CD4-positive, alpha-beta T cell (primary cell): ENCODE data around the gene NHLRC1. TPM values are rescaled to one million over a fixed set of nuclear protein-coding genes. Genes with fewer than 3 reads are reported as not detected.
A peak's percentile ranks its signal among the peaks of the same experiment; 100 is the strongest.

Experiments
- ATAC-seq: fragments of 200-7000 bp; cut with Tn5 transposase; one replicate; pipeline ENCODE4 v1.10.0; 2022; ENCODE audit warnings: mild to moderate bottlenecking; ENCODE audit not compliant: poor library complexity
- CTCF ChIA-PET: fragments of 350-600 bp; sonication (Branson Sonifier 250); formaldehyde crosslinking; loops from one replicate; lab custom pipeline; 2021; ENCODE audit warnings: antibody characterized with exemption, inconsistent platforms; lab: Charles Lee
- POLR2A ChIA-PET: fragments of 350-600 bp; sonication (Branson Sonifier 250); formaldehyde crosslinking; loops from one replicate; lab custom pipeline; 2021; ENCODE audit warnings: antibody characterized with exemption, inconsistent platforms; lab: Charles Lee
- DNase-seq, 14 experiments: peaks; one replicate each; pipeline ENCODE4 v3.0.0-alpha.2; 2013 to 2020; ENCODE audit warnings: mixed read lengths in 2 of 14
- H3K27ac ChIP-seq, 2 donors: one replicate each; pipeline versions ENCODE4 v1.5.1 to v1.7.0; 2013; ENCODE audit warnings: low read length in 2 of 2, low read depth in 1 of 2, mild to moderate bottlenecking in 1 of 2
- H3K27me3 ChIP-seq, 2 experiments: 1 replicate in 1 of 2; 2 replicates in 1 of 2; pipeline versions ENCODE4 v1.6.1 to v1.7.0; 2013; ENCODE audit warnings: low read length in 2 of 2, control low read depth in 1 of 2, mild to moderate bottlenecking in 1 of 2, moderate library complexity in 1 of 2; ENCODE audit not compliant: insufficient read depth in 2 of 2, control insufficient read depth in 1 of 2
- H3K36me3 ChIP-seq: one replicate; pipeline ENCODE4 v1.6.1; 2013; ENCODE audit warnings: low read length, control low read depth; ENCODE audit not compliant: insufficient read depth
- H3K4me1 ChIP-seq: one replicate; pipeline ENCODE4 v1.6.1; 2013; ENCODE audit warnings: low read length, control low read depth; ENCODE audit not compliant: insufficient read depth
- H3K4me3 ChIP-seq: one replicate; pipeline ENCODE4 v1.5.1; 2013; ENCODE audit warnings: mild to moderate bottlenecking, low read length, moderate library complexity
- H3K9me3 ChIP-seq, 2 experiments: 1 replicate in 1 of 2; 2 replicates in 1 of 2; pipeline versions ENCODE4 v1.6.1 to v1.7.0; 2013; ENCODE audit warnings: low read length in 2 of 2, mild to moderate bottlenecking in 2 of 2, control low read depth in 1 of 2, moderate library complexity in 1 of 2; ENCODE audit not compliant: control insufficient read depth in 1 of 2, insufficient read depth in 1 of 2
- H3K27ac Mint-ChIP-seq: one replicate; pipeline ENCODE4 v1.8.0; 2020; ENCODE audit warnings: mixed read lengths
- H3K27me3 Mint-ChIP-seq: one replicate; pipeline ENCODE4 v1.8.0; 2021; ENCODE audit warnings: mixed read lengths
- H3K36me3 Mint-ChIP-seq: one replicate; pipeline ENCODE4 v1.8.0; 2021; ENCODE audit warnings: low read depth, mixed read lengths
- H3K4me1 Mint-ChIP-seq: one replicate; pipeline ENCODE4 v1.8.0; 2021; ENCODE audit warnings: low read depth, mixed read lengths
- H3K4me3 Mint-ChIP-seq: one replicate; pipeline ENCODE4 v1.8.0; 2020; ENCODE audit warnings: mild to moderate bottlenecking, mixed read lengths
- H3K9me3 Mint-ChIP-seq: one replicate; pipeline ENCODE4 v1.8.0; 2020; ENCODE audit warnings: mixed read lengths
- intact Hi-C, 2 experiments: fragments of 100-400 bp; cut with DNase I in 1 of 2; cut with micrococcal nuclease in 1 of 2; formaldehyde crosslinking; loops; one replicate each; pipeline versions ENCODE4 v1.15.1 to v1.9.0; 2023 to 2025; cut with DNase I, micrococcal nuclease
- total RNA-seq, 174 experiments: library from RNA in 2 of 174; stranded (reverse) in 2 of 174; gene quantifications; one replicate each; pipeline ENCODE4 v1.2.3 and lab custom pipeline; 2021 to 2026
- TF ChIP-seq, protein P1 (sequence below): fragments of 200-600 bp; IDR thresholded peaks from one replicate; pipeline ENCODE4 v1.8.0; 2022; ENCODE audit warnings: antibody characterized with exemption, mild to moderate bottlenecking

Gene NHLRC1
- total RNA-seq, 2 experiments from 2014 or later: 0.11 TPM; not detected in 1

DNA sequence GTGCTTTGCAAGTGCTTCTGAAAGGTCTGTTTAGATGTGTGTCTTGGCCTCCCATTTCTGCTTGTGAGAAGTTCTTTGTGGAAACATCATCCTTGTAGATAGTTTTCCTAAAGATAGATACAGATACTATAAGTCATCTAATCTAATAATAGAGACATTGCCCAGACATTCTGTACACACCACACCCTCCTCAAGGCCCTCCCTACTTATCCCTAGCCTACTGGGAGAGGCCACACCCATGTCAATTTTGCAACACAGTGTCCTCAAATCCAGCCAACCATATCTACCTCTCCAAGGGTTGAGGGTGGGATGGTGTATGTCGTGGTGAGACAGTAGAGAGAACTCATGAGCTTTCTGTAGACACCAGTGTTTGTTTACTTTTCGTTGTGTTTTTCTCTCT, 39.0 kb upstream of the NHLRC1 start:
- Mint-ChIP-seq H3K4me3 (no peak overlapping the region), H3K27ac (no peak overlapping the region), H3K9me3 (no peaks in the 10 kb centered on the region), H3K4me1 (peaks cover 1% of the 10 kb centered on the region), H3K27me3 (no peaks in the 10 kb centered on the region), H3K36me3 (peaks cover 60% of the 10 kb centered on the region)
- Histone ChIP-seq H3K27me3 (no peaks in the 10 kb centered on the region), H3K27ac (no peak overlapping the region), H3K9me3 (no peaks in the 10 kb centered on the region), H3K4me1 (peaks cover 3% of the 10 kb centered on the region), H3K36me3 (peaks cover 32% of the 10 kb centered on the region), H3K4me3 (no peak overlapping the region)
- ChIA-PET CTCF (interaction anchor here (0.5 kb wide), 1 partner anchor 43 kb away, joined by 3 read pairs; no protein-coding TSS in a partner anchor), POLR2A (no interaction called here)
- intact Hi-C loops: no loop called here
- no peak for DNase-seq
- TF ChIP-seq, protein P1, sequence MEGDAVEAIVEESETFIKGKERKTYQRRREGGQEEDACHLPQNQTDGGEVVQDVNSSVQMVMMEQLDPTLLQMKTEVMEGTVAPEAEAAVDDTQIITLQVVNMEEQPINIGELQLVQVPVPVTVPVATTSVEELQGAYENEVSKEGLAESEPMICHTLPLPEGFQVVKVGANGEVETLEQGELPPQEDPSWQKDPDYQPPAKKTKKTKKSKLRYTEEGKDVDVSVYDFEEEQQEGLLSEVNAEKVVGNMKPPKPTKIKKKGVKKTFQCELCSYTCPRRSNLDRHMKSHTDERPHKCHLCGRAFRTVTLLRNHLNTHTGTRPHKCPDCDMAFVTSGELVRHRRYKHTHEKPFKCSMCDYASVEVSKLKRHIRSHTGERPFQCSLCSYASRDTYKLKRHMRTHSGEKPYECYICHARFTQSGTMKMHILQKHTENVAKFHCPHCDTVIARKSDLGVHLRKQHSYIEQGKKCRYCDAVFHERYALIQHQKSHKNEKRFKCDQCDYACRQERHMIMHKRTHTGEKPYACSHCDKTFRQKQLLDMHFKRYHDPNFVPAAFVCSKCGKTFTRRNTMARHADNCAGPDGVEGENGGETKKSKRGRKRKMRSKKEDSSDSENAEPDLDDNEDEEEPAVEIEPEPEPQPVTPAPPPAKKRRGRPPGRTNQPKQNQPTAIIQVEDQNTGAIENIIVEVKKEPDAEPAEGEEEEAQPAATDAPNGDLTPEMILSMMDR: no peak
- ATAC-seq: no peak

DNA sequence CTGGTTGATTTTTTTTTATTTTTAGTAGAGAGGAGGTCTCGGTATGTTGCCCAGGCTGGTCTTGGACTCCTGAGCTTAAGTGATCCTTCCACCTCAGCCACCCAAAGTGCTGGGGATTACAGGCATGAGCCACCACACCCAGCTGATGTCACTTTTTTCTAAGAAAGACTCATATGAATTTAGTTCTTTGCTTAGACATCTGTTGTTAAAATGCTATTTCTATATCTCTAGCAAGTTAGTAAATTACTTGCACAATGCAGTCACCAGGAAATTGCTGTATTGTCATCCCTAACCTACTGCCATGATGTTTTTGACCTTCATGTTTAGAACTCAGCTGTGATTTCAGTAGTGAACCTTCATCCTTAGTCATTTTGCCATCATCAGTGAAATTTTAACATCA, 38.4 kb upstream of the NHLRC1 start:
- DNase-seq (no peak), ATAC-seq (no peak)
- H3K27ac ChIP-seq: no peak overlapping the region
- no peaks in the 10 kb centered on the region for H3K9me3 ChIP-seq
- peaks cover 8% of the 10 kb centered on the region for H3K4me1 ChIP-seq
- Mint-ChIP-seq H3K4me1 (peaks cover 6% of the 10 kb centered on the region), H3K9me3 (no peaks in the 10 kb centered on the region), H3K27me3 (no peaks in the 10 kb centered on the region), H3K4me3 (no peak overlapping the region), H3K27ac (no peak overlapping the region), H3K36me3 (peaks cover 55% of the 10 kb centered on the region)
- H3K27me3 ChIP-seq: no peaks in the 10 kb centered on the region
- TF ChIP-seq, protein P1: no peak
- intact Hi-C loops: no loop called here
- H3K36me3 ChIP-seq: peaks cover 28% of the 10 kb centered on the region
- POLR2A ChIA-PET: no interaction called here
- H3K4me3 ChIP-seq: no peak overlapping the region
- CTCF ChIA-PET: interaction anchor here (0.7 kb wide), 1 partner anchor 11 kb away, joined by 3 read pairs; no protein-coding TSS in a partner anchor

DNA sequence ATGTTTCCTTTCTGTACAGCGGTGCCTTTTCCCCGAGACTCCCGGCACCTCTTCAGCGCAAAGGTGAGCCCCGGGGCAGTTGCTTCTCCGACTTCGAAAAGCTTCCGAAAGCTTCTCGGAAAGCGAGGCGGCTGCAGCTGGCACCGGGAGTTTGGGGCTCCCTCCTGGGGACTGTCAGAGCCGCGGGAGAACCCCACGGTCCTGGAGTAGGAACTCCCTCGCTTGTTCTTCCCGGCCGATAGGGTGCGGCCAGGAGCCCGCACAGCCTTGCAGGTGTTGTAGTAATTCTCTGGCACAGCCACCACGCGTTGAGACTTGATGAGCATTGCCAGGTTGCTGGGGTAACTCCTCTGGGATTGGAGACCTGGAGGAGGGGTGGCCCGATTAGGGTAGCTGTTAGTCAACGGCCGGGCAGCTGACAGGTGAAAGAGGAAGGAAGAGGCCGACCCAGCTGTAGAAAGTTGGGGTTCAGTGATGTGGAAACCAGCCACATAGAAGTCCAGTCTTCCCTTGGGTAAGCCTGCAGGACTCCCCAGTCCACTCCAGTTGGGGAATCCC, 33.5 kb upstream of the NHLRC1 start:
- H3K9me3 Mint-ChIP-seq: no peaks in the 10 kb centered on the region
- peaks cover 18% of the 10 kb centered on the region for H3K4me1 ChIP-seq
- ATAC-seq: peak; percentile 1
- H3K4me1 Mint-ChIP-seq: peaks cover 32% of the 10 kb centered on the region
- intact Hi-C loops: loop anchor here (1.0 to 10.0 kb wide), 6 partner anchors 107 to 1391 kb away; partner anchors contain the start of genes ATXN1 (in 1 of the 2), DEK (in 1 of the 2), FAM8A1 (in 1 of the 2) and NUP153 (in 1 of the 2)
- DNase-seq: peak in 12 of 14 experiments; percentile 16 to 75 (median 40)
- no peaks in the 10 kb centered on the region for H3K9me3 ChIP-seq
- TF ChIP-seq, protein P1: no peak
- peak overlapping the region; percentile 99 for H3K4me3 ChIP-seq
- H3K27me3 ChIP-seq: no peaks in the 10 kb centered on the region
- H3K4me3 Mint-ChIP-seq: peak overlapping the region; percentile 98
- no peaks in the 10 kb centered on the region for H3K27me3 Mint-ChIP-seq
- H3K36me3 Mint-ChIP-seq: peaks cover 22% of the 10 kb centered on the region
- CTCF ChIA-PET: interaction anchor here (0.9 kb wide), 1 partner anchor 91 kb away, joined by 3 read pairs; no protein-coding TSS in a partner anchor
- POLR2A ChIA-PET: interaction anchor here (0.6 to 1.6 kb wide), 8 partner anchors 10 to 556 kb away, joined by 3 to 6 read pairs (median 4); partner anchors contain the start of genes DEK, FAM8A1 and NUP153
- peak overlapping the region; percentile 95 for H3K27ac Mint-ChIP-seq
- H3K27ac ChIP-seq: peak overlapping the region; percentile 88 to 92
- H3K36me3 ChIP-seq: peaks cover 7% of the 10 kb centered on the region
